Astrocyte of the spinal cord (primary cell): ENCODE data around the gene TMEM117.
"Not testable (repeated sequence)": the region's sequence is repeated elsewhere in the genome, so short reads cannot be mapped to it uniquely, and the experiment has no call there.

ENCODE experiments used
- DNase-seq: peaks from one replicate; pipeline ENCODE4 v3.0.0; 2011; ENCODE audit warnings: low read depth, low spot score
- H3K4me3 ChIP-seq: 2 replicates; pipeline ENCODE4 v1.5.1; 2011; ENCODE audit warnings: low read depth, mild to moderate bottlenecking, low read length, moderate library complexity
- in situ Hi-C: cut with HindIII; loops from 2 replicates; pipeline ENCODE4 v1.10.0; 2017; ENCODE audit warnings: low sequenced_read_pairs
- TF ChIP-seq, protein P1 (sequence below): IDR thresholded peaks from 2 replicates; pipeline ENCODE4 v1.5.1; 2012; ENCODE audit warnings: low read depth, mild to moderate bottlenecking, low read length, inconsistent platforms

Gene TMEM117

DNA sequence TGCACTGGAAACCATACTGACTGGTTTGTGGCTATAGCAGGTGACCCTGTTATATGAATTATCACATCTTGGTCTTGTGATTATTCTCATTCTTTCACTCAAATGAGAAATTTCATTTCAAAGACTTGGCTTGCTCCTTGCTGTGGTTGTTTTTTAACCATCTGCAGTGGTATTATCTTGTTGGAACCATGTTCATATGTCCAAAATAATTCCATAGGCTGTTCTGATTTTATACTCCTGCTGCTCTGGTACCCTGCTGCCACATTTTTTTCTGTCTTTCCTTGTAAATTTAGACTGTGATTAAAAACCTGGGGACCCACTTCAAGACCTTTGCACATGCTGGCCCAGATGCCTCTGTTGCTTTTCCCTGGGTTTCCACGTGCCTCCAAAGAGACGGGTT is 190.2 kb downstream of the TMEM117 start:
- DNase-seq: no peak
- in situ Hi-C loops: no loop called here
- H3K4me3 ChIP-seq: no peak overlapping the region
- TF ChIP-seq, protein P1, sequence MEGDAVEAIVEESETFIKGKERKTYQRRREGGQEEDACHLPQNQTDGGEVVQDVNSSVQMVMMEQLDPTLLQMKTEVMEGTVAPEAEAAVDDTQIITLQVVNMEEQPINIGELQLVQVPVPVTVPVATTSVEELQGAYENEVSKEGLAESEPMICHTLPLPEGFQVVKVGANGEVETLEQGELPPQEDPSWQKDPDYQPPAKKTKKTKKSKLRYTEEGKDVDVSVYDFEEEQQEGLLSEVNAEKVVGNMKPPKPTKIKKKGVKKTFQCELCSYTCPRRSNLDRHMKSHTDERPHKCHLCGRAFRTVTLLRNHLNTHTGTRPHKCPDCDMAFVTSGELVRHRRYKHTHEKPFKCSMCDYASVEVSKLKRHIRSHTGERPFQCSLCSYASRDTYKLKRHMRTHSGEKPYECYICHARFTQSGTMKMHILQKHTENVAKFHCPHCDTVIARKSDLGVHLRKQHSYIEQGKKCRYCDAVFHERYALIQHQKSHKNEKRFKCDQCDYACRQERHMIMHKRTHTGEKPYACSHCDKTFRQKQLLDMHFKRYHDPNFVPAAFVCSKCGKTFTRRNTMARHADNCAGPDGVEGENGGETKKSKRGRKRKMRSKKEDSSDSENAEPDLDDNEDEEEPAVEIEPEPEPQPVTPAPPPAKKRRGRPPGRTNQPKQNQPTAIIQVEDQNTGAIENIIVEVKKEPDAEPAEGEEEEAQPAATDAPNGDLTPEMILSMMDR: no peak

DNA sequence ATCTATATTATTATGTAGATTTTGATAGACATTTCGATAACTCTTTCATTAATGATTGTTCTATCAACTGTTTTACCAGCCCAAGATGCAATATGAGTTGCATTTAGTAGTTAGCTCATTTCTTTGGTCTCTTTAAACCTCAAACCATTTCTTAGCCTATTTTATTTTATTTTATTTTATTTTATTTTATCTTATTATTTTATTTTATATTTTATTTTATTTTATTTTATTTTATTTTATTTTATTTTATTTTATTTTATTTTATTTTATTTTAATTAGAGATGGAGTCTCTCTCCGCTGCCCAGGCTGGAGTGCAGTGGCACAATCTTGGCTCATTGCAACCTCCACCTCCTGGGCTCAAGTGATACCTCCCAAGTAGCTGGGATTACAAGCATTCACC is 191.0 kb downstream of the TMEM117 start:
- DNase-seq, H3K4me3 ChIP-seq, in situ Hi-C loops: not testable (repeated sequence)

DNA sequence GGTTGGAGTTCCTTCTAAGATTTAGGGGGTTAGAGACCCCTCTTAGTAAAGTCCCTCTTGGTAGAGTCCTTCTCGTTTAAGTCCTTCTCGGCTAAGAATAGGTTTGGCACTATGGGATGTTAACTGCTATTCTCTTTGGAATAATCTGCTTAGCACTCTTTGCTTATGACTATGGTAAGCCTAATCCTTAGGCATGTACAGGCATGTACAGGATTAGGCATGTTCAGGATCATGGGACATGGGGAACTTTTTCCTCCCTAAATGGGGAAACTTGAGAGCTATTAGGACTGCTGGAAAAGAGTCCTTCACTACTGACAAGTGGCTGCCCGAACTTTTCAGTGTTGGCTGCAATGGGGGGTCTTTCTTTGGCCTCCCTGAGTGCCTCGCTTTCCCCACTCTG is 193.3 kb downstream of the TMEM117 start:
- TF ChIP-seq, protein P1: no peak
- in situ Hi-C loops: no loop called here
- H3K4me3 ChIP-seq: no peak overlapping the region
- DNase-seq: no peak

DNA sequence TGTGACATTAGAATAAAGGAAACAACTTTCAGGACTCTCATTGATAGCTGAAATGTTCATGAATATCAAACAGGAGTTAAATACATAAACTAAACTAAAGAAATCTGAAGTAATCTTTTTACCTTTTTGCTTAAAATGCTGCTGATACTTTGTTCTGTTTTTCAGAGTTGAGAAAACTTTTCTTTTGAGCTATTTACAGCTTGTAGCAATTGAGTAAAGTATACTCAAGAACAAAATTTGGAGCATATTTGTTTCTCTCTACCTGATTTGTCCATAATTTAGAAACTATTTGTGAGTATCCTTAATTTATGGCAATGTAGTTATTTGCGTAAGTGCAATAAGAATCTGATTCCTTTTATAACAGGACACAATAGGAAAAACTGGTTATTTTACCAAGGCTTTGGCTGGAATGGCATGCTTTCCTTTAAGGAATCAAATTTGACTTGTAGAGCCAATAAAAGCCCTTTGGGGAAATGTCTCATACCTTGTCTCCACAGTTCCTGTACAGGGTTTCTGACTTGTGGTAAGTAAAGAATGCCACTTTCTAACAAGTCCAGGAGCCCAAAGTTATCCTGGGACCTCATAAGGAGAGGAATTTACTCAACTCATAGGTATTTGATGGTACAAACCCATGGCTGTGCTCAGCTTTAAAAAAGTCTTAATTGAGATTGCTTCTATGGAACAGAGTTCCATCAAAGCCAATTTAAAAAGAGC is 195.7 kb downstream of the TMEM117 start:
- in situ Hi-C loops: no loop called here
- no peak for DNase-seq
- TF ChIP-seq, protein P1: no peak
- H3K4me3 ChIP-seq: no peak overlapping the region

DNA sequence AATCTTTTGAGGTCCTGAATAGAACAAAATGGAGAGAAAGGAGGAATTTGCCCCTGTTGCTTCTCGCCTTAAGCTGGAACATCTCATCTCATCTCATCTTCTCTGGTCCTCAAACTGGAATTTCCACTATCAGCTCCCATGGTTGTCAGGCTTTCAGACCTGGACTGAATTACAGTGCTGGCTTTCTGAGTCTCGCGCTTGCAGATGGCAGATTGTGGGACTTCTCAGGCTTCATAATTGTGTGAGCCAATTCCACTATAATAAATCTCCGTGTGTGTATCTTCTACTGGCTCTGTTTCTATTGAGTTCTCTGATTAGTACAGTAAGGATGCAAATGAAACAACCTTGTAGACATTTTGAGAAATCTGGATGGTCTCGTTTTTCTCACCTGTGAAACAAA is 199.0 kb downstream of the TMEM117 start:
- in situ Hi-C loops: no loop called here
- TF ChIP-seq, protein P1: no peak
- no peak for DNase-seq
- no peak overlapping the region for H3K4me3 ChIP-seq

DNA sequence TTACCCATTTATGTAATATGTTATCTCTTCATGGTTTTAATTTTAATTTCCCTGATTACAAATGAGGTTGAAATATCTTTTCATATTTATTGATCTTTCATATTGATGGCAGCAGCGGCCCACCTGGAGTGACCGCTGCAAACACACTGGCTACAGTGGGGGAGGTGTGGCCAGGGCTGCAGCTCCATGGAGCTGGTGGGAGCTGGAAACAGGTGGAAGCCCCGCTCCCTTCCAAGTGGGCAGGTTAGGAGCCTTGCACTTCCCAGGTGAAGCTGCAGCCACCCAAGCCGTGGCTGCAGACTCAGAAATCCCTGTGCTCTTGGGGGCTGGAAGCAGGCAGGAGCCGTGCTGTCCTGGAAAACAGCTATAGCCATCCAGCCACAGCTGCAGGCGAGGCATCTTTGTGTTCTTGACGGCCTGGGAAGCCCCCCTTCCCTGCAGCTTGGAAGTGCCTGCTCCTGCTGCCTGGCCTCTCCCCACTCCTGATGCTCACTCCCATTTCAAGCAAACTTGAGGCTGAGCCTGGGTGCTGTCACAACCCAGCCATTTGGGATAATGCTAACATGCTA is 201.1 kb downstream of the TMEM117 start:
- TF ChIP-seq, protein P1: no peak
- no peak overlapping the region for H3K4me3 ChIP-seq
- in situ Hi-C loops: no loop called here
- DNase-seq: no peak

DNA sequence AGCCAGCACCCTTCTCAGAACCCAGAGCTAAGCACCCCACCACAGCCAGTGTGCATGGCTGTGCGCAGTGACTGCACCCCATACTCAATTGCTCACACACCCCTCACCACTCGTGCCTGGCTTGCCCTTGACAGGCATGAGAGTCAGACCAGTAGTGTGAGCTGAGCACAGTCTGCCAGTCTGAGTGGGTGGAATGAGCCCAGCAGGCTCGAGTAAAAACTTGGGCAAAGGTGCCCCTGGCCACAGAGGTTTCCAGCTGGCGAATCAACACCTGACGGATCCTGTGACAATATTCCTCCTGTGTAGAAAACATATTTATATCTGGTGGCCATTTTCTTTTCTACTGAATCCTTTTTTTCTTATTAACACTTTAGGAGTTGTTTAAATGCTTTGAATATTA is 202.5 kb downstream of the TMEM117 start:
- in situ Hi-C loops: no loop called here
- TF ChIP-seq, protein P1: no peak
- DNase-seq: no peak

DNA sequence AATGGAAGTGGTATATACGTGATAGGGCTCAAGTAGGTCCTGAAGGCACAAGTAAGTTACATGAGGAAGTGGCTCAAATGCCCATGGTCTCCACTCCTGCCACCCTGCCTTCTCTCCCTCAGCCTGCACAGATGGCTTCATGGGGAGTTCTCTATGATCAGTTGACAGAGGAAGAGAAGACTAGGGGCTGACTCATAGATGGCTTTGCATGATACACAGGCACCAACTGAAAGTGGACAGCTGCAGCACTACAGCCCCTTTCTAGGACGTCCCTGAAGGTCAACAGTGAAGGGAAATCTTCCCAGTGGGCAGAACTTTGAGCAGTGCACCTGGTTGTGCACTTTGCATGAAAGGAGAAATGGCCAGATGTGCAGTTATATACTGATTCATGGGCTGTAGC is 208.6 kb downstream of the TMEM117 start:
- DNase-seq, H3K4me3 ChIP-seq, in situ Hi-C loops: not testable (repeated sequence)

More for the DNA sequence above, 202.5 kb downstream of the TMEM117 start:
- H3K4me3 ChIP-seq: no peak overlapping the region
